Fibroblast of upper back skin (primary cell): ENCODE measurements around the gene TMOD1.
A peak's percentile ranks its signal among the peaks of the same experiment; 100 is the strongest.

Experiments
- DNase-seq: peaks from one replicate; pipeline ENCODE4 v3.0.0-alpha.2; 2013

The TMOD1 gene

GRCh38 chr9:97518909-97519307 is 17.4 kb downstream of the TMOD1 start:
- DNase-seq, result peak; percentile 53

- no peak for DNase-seq
These were observed 18.0 kb downstream of the TMOD1 start for GRCh38 chr9:97519441-97519970.

- no peak for DNase-seq
These were observed 20.3 kb downstream of the TMOD1 start for GRCh38 chr9:97521576-97522333.

- DNase-seq, result no peak
These were observed 23.0 kb downstream of the TMOD1 start for GRCh38 chr9:97524424-97524823.

- no peak for DNase-seq
These were observed 24.0 kb downstream of the TMOD1 start for GRCh38 chr9:97525451-97525850.

- DNase-seq, result no peak
These were observed 25.6 kb downstream of the TMOD1 start for GRCh38 chr9:97526895-97527575.

- no peak for DNase-seq
These were observed 26.4 kb downstream of the TMOD1 start for GRCh38 chr9:97527626-97528528.

GRCh38 chr9:97528529-97529230 is 27.2 kb downstream of the TMOD1 start:
- no peak for DNase-seq

GRCh38 chr9:97529363-97530076 is 28.1 kb downstream of the TMOD1 start:
- no peak for DNase-seq

- no peak for DNase-seq
These were observed 30.5 kb downstream of the TMOD1 start for GRCh38 chr9:97531888-97532376.

GRCh38 chr9:97534185-97534584 is 32.7 kb downstream of the TMOD1 start:
- DNase-seq, result no peak

GRCh38 chr9:97534961-97535594 is 33.6 kb downstream of the TMOD1 start:
- DNase-seq, result no peak

- no peak for DNase-seq
These were observed 34.3 kb downstream of the TMOD1 start for GRCh38 chr9:97535771-97536170.

- DNase-seq, result no peak
These were observed 35.0 kb downstream of the TMOD1 start for GRCh38 chr9:97536480-97536879.

- DNase-seq, result no peak
These were observed 42.1 kb downstream of the TMOD1 start for GRCh38 chr9:97543561-97543960.

GRCh38 chr9:97545486-97545885 is 44.0 kb downstream of the TMOD1 start:
- no peak for DNase-seq

GRCh38 chr9:97547098-97547829 is 45.8 kb downstream of the TMOD1 start:
- no peak for DNase-seq

GRCh38 chr9:97548379-97548778 is 46.9 kb downstream of the TMOD1 start:
- DNase-seq, result no peak

- no peak for DNase-seq
These were observed 47.5 kb downstream of the TMOD1 start for GRCh38 chr9:97548819-97549540.

- DNase-seq, result no peak
These were observed 48.9 kb downstream of the TMOD1 start for GRCh38 chr9:97550386-97550785.
